Stimulated activated naive CD8-positive, alpha-beta T cell treated with anti-CD3 and anti-CD28 coated beads, Interleukin-15, Interleukin-2, amounts not matched to agents 100 ng/mL and 50 ng/mL, for 24 hours (primary cell): Measurements from ENCODE around the gene CLEC4E.
"Not testable (repeated sequence)": the region's sequence is repeated elsewhere in the genome, so short reads cannot be mapped to it uniquely, and the experiment has no call there.

ENCODE experiments used
- H3K27ac Mint-ChIP-seq: one replicate; pipeline ENCODE4 v1.8.0; 2021; ENCODE audit warnings: mild to moderate bottlenecking, mixed read lengths
- H3K27me3 Mint-ChIP-seq: one replicate; pipeline ENCODE4 v1.8.0; 2021; ENCODE audit warnings: mixed read lengths
- H3K36me3 Mint-ChIP-seq: one replicate; pipeline ENCODE4 v1.8.0; 2021; ENCODE audit warnings: low read depth, mixed read lengths
- H3K4me1 Mint-ChIP-seq: one replicate; pipeline ENCODE4 v1.8.0; 2021; ENCODE audit warnings: low read depth, mixed read lengths
- H3K4me3 Mint-ChIP-seq: one replicate; pipeline ENCODE4 v1.8.0; 2021; ENCODE audit warnings: mild to moderate bottlenecking, mixed read lengths
- H3K9me3 Mint-ChIP-seq: one replicate; pipeline ENCODE4 v1.8.0; 2021; ENCODE audit warnings: mixed read lengths

Gene CLEC4E

GRCh38 chr12:8554451-8555195 lies 13.9 kb upstream of the CLEC4E start:
- H3K27me3 Mint-ChIP-seq: peaks cover 4% of the 10 kb centered on the region
- H3K4me3 Mint-ChIP-seq: no peak overlapping the region
- no peaks in the 10 kb centered on the region for H3K9me3 Mint-ChIP-seq
- H3K36me3 Mint-ChIP-seq: no peaks in the 10 kb centered on the region
- H3K4me1 Mint-ChIP-seq: peaks cover 4% of the 10 kb centered on the region
- H3K27ac Mint-ChIP-seq: no peak overlapping the region

GRCh38 chr12:8553088-8553627 lies 12.5 kb upstream of the CLEC4E start:
- Mint-ChIP-seq H3K4me1 (peaks cover 4% of the 10 kb centered on the region), H3K4me3 (no peak overlapping the region), H3K27me3 (peaks cover 4% of the 10 kb centered on the region), H3K27ac (no peak overlapping the region), H3K36me3 (no peaks in the 10 kb centered on the region), H3K9me3 (no peaks in the 10 kb centered on the region)

GRCh38 chr12:8549381-8549780 lies 8.7 kb upstream of the CLEC4E start:
- Mint-ChIP-seq H3K4me1 (no peaks in the 10 kb centered on the region), H3K36me3 (no peaks in the 10 kb centered on the region), H3K9me3 (no peaks in the 10 kb centered on the region), H3K27me3 (peaks cover 4% of the 10 kb centered on the region), H3K4me3 (no peak overlapping the region), H3K27ac (no peak overlapping the region)

- H3K27me3 Mint-ChIP-seq: peaks cover 9% of the 10 kb centered on the region
- H3K36me3 Mint-ChIP-seq: no peaks in the 10 kb centered on the region
- no peaks in the 10 kb centered on the region for H3K9me3 Mint-ChIP-seq
- H3K4me1 Mint-ChIP-seq: no peaks in the 10 kb centered on the region
- no peak overlapping the region for H3K27ac Mint-ChIP-seq
- H3K4me3 Mint-ChIP-seq: no peak overlapping the region
Measured at GRCh38 chr12:8548192-8548591, 7.5 kb upstream of the CLEC4E start.

- Mint-ChIP-seq H3K27ac (no peak overlapping the region), H3K4me1 (no peaks in the 10 kb centered on the region), H3K27me3 (peaks cover 9% of the 10 kb centered on the region), H3K9me3 (no peaks in the 10 kb centered on the region), H3K36me3 (no peaks in the 10 kb centered on the region), H3K4me3 (no peak overlapping the region)
Measured at GRCh38 chr12:8547645-8548044, 6.9 kb upstream of the CLEC4E start.

- Mint-ChIP-seq H3K4me1 (peaks cover 5% of the 10 kb centered on the region), H3K9me3 (no peaks in the 10 kb centered on the region), H3K36me3 (no peaks in the 10 kb centered on the region), H3K27me3 (peaks cover 8% of the 10 kb centered on the region), H3K27ac (no peak overlapping the region), H3K4me3 (no peak overlapping the region)
Measured at GRCh38 chr12:8546591-8546990, 5.9 kb upstream of the CLEC4E start.

- Mint-ChIP-seq H3K36me3 (no peaks in the 10 kb centered on the region), H3K27me3 (peaks cover 29% of the 10 kb centered on the region), H3K27ac (no peak overlapping the region), H3K9me3 (no peaks in the 10 kb centered on the region), H3K4me1 (peaks cover 12% of the 10 kb centered on the region), H3K4me3 (no peak overlapping the region)
Measured at GRCh38 chr12:8544295-8544694, 3.6 kb upstream of the CLEC4E start.

GRCh38 chr12:8541562-8541961 lies 857 bp upstream of the CLEC4E start:
- peaks cover 12% of the 10 kb centered on the region for H3K4me1 Mint-ChIP-seq
- no peaks in the 10 kb centered on the region for H3K36me3 Mint-ChIP-seq
- no peak overlapping the region for H3K4me3 Mint-ChIP-seq
- H3K27me3 Mint-ChIP-seq: peaks cover 35% of the 10 kb centered on the region
- no peaks in the 10 kb centered on the region for H3K9me3 Mint-ChIP-seq
- no peak overlapping the region for H3K27ac Mint-ChIP-seq

- not testable (repeated sequence) for H3K9me3 Mint-ChIP-seq, H3K27ac Mint-ChIP-seq, H3K4me3 Mint-ChIP-seq, H3K36me3 Mint-ChIP-seq
- H3K27me3 Mint-ChIP-seq: peaks cover 46% of the 10 kb centered on the region
- peaks cover 12% of the 10 kb centered on the region for H3K4me1 Mint-ChIP-seq
Measured at GRCh38 chr12:8537820-8538219, 2.9 kb downstream of the CLEC4E start.

GRCh38 chr12:8532045-8532444 lies 8.7 kb downstream of the CLEC4E start:
- Mint-ChIP-seq H3K4me3 (no peak overlapping the region), H3K9me3 (no peaks in the 10 kb centered on the region), H3K27me3 (peaks cover 43% of the 10 kb centered on the region), H3K27ac (no peak overlapping the region), H3K4me1 (no peaks in the 10 kb centered on the region), H3K36me3 (no peaks in the 10 kb centered on the region)

GRCh38 chr12:8527250-8528130 lies 13.2 kb downstream of the CLEC4E start:
- no peaks in the 10 kb centered on the region for H3K4me1 Mint-ChIP-seq
- no peak overlapping the region for H3K4me3 Mint-ChIP-seq
- H3K27ac Mint-ChIP-seq: no peak overlapping the region
- H3K27me3 Mint-ChIP-seq: peaks cover 51% of the 10 kb centered on the region
- H3K9me3 Mint-ChIP-seq: peaks cover 9% of the 10 kb centered on the region
- H3K36me3 Mint-ChIP-seq: no peaks in the 10 kb centered on the region

- Mint-ChIP-seq H3K4me3 (no peak overlapping the region), H3K36me3 (no peaks in the 10 kb centered on the region), H3K27me3 (peaks cover 64% of the 10 kb centered on the region)
Measured at GRCh38 chr12:8519171-8519570, 21.5 kb downstream of the CLEC4E start.

GRCh38 chr12:8517971-8518370 lies 22.7 kb downstream of the CLEC4E start:
- H3K27me3 Mint-ChIP-seq: peaks cover 57% of the 10 kb centered on the region
- no peaks in the 10 kb centered on the region for H3K9me3 Mint-ChIP-seq
- no peaks in the 10 kb centered on the region for H3K36me3 Mint-ChIP-seq
- no peak overlapping the region for H3K4me3 Mint-ChIP-seq
- no peaks in the 10 kb centered on the region for H3K4me1 Mint-ChIP-seq
- H3K27ac Mint-ChIP-seq: no peak overlapping the region

More at GRCh38 chr12:8519171-8519570, 21.5 kb downstream of the CLEC4E start:
- H3K9me3 Mint-ChIP-seq: peaks cover under 1% of the 10 kb centered on the region
- no peaks in the 10 kb centered on the region for H3K4me1 Mint-ChIP-seq
- H3K27ac Mint-ChIP-seq: no peak overlapping the region

- Mint-ChIP-seq H3K27me3 (peaks cover 28% of the 10 kb centered on the region), H3K9me3 (no peaks in the 10 kb centered on the region), H3K36me3 (no peaks in the 10 kb centered on the region), H3K27ac (no peak within 1 kb of the TSS), H3K4me3 (no peak within 1 kb of the TSS), H3K4me1 (no peaks in the 10 kb centered on the region)
Measured at GRCh38 chr12:8513256-8513655, 27.4 kb downstream of the CLEC4E start, which contains the start of gene CLEC4D. Gene CLEC4D, plus strand, starts transcription at chr12:8513503. Its CDS starts 230 bp downstream, at chr12:8513733.
